Skeletal muscle tissue (tissue), 4 donors: ENCODE data around the gene CD200R1. TPM values are rescaled to one million over a fixed set of nuclear protein-coding genes. Genes with fewer than 3 reads are reported as not detected.
"Not testable (repeated sequence)": the region's sequence is repeated elsewhere in the genome, so short reads cannot be mapped to it uniquely, and the experiment has no call there.

Experiments
- H3K27ac ChIP-seq: one replicate; pipeline ENCODE4 v1.7.0; 2013; ENCODE audit warnings: mild to moderate bottlenecking, low read depth, low read length, inconsistent platforms
- H3K27me3 ChIP-seq, 3 donors: one replicate each; pipeline ENCODE4 v1.7.0; 2013; ENCODE audit warnings: low read length in 3 of 3; ENCODE audit not compliant: control insufficient read depth in 3 of 3, insufficient read depth in 3 of 3
- H3K36me3 ChIP-seq, 3 donors: one replicate each; pipeline ENCODE4 v1.7.0; 2013; ENCODE audit warnings: low read length in 3 of 3; ENCODE audit not compliant: control insufficient read depth in 3 of 3, insufficient read depth in 3 of 3
- H3K4me1 ChIP-seq, 3 donors: one replicate each; pipeline ENCODE4 v1.7.0; 2013; ENCODE audit warnings: low read length in 3 of 3, mild to moderate bottlenecking in 3 of 3; ENCODE audit not compliant: control insufficient read depth in 3 of 3, insufficient read depth in 3 of 3
- H3K4me3 ChIP-seq, 3 donors: one replicate each; pipeline ENCODE4 v1.7.0; 2013; ENCODE audit warnings: low read length in 3 of 3
- H3K9ac ChIP-seq, 3 donors: one replicate each; pipeline ENCODE4 v1.7.0; 2013; ENCODE audit warnings: low read length in 3 of 3, mild to moderate bottlenecking in 3 of 3, moderate library complexity in 2 of 3, low read depth in 1 of 3
- H3K9me3 ChIP-seq, 3 donors: one replicate each; pipeline ENCODE4 v1.7.0; 2013; ENCODE audit warnings: low read length in 3 of 3; ENCODE audit not compliant: control insufficient read depth in 3 of 3
- total RNA-seq: library from RNA; depleted of rRNA; stranded (reverse); fragments of >200 nt; gene quantifications from one replicate; pipeline ENCODE4 v1.2.3, GENCODE V29; 2014
- donor health status: Osteomylitis.

The CD200R1 gene
- total RNA-seq, 1 donor from 2014 or later: 5.7 TPM

DNA sequence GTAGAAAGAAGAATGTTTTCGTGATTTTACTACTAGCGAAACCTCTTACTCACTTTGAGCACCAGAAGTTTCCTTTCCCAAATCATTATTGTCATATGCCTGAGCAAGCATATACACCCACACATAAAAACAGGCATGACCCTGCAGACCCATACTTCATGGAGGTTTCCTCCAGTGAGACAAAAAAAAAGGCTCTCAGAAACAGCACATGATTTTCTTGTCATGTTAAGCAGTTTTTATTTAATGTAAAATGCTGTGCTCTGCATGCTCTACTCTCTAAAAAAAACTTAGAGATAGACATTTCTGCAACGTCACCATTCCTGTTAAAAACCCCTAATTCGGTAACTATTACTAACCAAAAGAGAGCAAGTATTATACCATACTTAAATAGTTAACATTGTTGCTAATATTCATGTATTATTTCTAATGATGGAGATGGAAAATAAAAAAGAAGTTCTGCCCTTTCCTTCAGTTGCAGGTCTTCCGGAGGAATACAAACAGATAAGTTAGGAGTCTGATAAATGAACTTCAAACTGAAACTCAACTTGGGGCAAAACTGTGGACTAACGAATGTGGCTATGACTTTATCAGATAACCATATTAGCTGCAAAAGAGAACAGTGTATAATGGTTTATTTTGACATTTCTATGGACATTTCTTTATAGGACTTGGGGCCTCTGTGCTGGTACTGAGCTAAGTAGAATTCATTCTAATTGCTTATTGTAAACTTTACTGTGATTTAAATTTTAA, 15.9 kb downstream of the CD200R1 start:
- Histone ChIP-seq H3K9me3 (peaks cover 0 to 5% (median 0%) of the 10 kb centered on the region in 3 donors), H3K27me3 (peaks cover 0 to 3% (median 0%) of the 10 kb centered on the region in 3 donors), H3K4me3 (no peak overlapping the region), H3K27ac (no peak overlapping the region), H3K9ac (no peak overlapping the region), H3K4me1 (no peaks in the 10 kb centered on the region), H3K36me3 (no peaks in the 10 kb centered on the region)

DNA sequence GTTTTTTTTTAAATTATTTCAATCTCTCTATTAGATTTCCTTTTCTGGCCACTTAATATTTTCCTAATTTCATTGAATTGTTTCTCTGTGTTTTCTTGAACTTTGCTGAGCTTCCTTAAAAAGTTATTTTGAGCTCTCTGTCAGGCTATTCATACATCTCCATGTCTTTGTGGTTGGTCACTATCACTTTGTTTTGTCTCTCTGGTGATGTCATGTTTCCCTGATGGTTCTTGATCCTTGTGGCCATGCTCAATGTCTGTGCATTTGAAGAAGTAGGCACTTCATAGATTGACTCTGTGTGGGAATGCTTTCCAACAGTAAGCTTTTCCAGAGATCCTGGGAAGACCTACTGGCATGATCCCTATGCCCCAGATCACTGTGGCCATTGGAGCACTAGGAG, 18.6 kb downstream of the CD200R1 start:
- H3K4me3 ChIP-seq: no peak overlapping the region
- no peak overlapping the region for H3K9ac ChIP-seq
- peaks cover 0 to 3% (median 0%) of the 10 kb centered on the region in 3 donors for H3K27me3 ChIP-seq
- peaks cover 0 to 5% (median 0%) of the 10 kb centered on the region in 3 donors for H3K9me3 ChIP-seq
- H3K36me3 ChIP-seq: no peaks in the 10 kb centered on the region
- no peak overlapping the region for H3K27ac ChIP-seq
- no peaks in the 10 kb centered on the region for H3K4me1 ChIP-seq

DNA sequence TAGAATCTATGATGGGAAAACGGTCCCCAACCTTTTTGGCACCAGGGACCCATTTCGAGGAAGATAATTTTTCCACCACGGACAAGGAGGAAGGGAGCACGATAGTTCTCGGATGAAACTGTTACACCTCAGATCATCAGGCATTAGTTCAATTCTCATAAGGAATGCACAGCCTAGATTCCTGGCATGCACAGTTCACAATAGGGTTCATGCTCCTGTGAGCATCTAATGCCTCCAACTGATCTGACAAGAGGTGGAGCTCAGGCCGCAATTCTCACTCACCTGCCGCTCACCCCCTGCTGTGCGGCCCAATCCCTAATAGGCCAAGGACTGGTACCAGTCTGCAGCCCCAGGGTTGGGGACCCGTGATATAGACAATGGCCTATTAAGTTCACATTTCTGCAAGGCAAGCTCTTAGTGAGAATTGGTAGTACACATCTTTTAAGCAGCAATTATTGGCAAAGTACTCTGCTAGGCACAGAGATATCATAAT, 26.5 kb downstream of the CD200R1 start:
- Histone ChIP-seq H3K4me3 (no peak overlapping the region), H3K27me3 (no peaks in the 10 kb centered on the region), H3K27ac (no peak overlapping the region), H3K4me1 (no peaks in the 10 kb centered on the region), H3K9me3 (no peaks in the 10 kb centered on the region), H3K9ac (no peak overlapping the region), H3K36me3 (no peaks in the 10 kb centered on the region)

DNA sequence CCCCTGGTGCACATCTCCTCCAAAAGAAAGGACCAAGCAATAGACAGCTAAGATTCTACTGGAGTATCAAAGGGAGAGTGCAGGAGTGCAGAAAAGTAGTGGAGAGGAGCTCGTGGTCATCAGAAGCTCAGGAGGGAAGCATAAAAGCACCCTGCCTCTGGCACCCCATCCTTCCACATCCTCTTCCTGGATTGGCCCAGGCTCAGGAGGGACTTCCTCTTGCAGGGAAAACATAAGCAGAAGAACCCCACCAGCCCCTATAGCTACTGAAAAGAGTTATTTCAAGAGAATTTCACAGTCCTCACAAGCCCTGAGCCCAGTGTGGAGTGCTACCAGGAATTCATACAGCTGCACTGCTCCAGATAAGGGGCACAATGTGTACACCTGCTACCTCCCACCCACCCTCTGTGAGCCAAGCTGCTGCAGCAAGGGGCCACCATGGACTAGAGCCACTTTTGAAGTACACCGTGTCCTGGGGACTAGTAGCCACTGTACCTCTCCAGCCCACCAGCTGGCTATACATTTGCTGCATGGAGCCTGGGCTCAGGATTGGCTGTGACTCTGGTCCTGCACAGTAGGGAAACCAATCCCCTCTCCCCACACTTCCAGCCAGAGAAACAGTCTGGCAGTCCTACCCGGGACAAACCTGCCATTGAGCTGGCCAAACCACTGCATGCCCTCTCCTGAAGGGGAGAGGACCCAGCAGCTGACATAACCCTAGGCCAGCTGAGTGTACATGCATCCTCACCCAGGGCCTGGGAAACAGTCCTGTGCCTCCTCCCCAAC, 43.0 kb downstream of the CD200R1 start:
- Histone ChIP-seq H3K27ac (no peak overlapping the region), H3K9ac (no peak overlapping the region), H3K36me3 (no peaks in the 10 kb centered on the region), H3K9me3 (no peaks in the 10 kb centered on the region), H3K27me3 (no peaks in the 10 kb centered on the region), H3K4me3 (no peak overlapping the region), H3K4me1 (no peaks in the 10 kb centered on the region)

DNA sequence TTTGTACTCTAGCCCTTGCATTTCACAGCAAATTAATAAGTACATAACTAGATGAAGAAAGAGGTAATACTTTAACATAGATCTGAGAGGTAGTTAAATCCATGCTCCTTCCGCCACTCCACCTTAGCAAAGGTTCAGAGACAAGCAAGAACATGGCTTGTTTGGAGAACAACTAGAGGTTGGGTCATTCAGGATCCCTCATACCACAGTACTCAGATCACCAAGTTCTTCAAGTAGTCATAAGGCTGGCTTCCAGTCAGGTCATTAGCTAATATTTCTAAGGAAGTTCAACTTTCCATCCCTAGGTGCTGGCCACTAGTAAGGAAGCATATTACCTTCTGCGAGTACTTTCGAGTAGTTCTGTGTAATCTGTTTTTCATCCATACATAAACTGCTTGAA, 44.1 kb downstream of the CD200R1 start:
- Histone ChIP-seq H3K9me3 (no peaks in the 10 kb centered on the region), H3K27me3 (no peaks in the 10 kb centered on the region), H3K9ac (no peak overlapping the region), H3K36me3 (no peaks in the 10 kb centered on the region), H3K27ac (no peak overlapping the region), H3K4me3 (no peak overlapping the region), H3K4me1 (no peaks in the 10 kb centered on the region)

DNA sequence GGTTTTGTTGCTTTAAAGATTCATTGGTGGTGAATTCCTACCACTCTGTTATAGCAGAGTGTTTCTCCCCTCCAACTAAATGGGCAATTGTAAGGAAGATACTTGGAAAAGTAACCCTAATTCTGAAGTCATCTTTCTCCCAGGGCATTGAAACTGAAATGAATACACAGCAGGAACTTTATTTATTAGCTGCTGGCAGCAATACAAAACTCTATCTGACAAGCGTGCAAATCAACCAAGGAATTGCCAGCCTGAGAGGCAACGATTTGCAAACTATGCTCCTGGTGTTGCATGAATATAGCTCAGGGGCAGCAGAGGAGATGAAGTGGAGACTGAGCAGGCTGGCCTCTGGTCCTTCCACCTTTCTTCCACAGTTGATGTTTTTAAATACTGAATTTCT, 48.9 kb downstream of the CD200R1 start:
- Histone ChIP-seq H3K36me3 (no peaks in the 10 kb centered on the region), H3K27me3 (no peaks in the 10 kb centered on the region), H3K27ac (no peak overlapping the region)

DNA sequence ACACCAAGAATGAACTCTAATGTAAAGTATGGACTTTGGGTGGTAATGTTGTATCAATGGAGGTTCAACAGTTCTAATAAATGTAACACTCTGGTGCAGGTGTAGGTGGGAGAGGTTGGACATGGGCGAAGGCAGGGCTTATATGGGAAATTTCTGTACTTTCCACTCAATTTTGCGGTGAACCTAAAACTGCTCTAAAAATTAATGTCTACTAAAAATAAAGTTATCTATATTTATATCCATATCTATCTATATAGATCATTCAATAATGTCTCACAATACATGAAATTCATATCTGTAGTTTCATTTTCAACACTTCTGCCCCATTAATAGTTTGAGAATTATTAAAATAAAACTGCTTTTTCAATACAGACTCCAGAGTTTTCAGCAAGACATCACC, 49.3 kb downstream of the CD200R1 start:
- Histone ChIP-seq H3K27me3 (no peaks in the 10 kb centered on the region), H3K9ac (no peak overlapping the region), H3K4me3 (no peak overlapping the region), H3K27ac (no peak overlapping the region), H3K4me1 (no peaks in the 10 kb centered on the region), H3K9me3 (no peaks in the 10 kb centered on the region), H3K36me3 (no peaks in the 10 kb centered on the region)

More for the DNA sequence above, 48.9 kb downstream of the CD200R1 start:
- H3K9me3 ChIP-seq: no peaks in the 10 kb centered on the region
- no peak overlapping the region for H3K4me3 ChIP-seq
- H3K4me1 ChIP-seq: no peaks in the 10 kb centered on the region
- H3K9ac ChIP-seq: no peak overlapping the region

DNA sequence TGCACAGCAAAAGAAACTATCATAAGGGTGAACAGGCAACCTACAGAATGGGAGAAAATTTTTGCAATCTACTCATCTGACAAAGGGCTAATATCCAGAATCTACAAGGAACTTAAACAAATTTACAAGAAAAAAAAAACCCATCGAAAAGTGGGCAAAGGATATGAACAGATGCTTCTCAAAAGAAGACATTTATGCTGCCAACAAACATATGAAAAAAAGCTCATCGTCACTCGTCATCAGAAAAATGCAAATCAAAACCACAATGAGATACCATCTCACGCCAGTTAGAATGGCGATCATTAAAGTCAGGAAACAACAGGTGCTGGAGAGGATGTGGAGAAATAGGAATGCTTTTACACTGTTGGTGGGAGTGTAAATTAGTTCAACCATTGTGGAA, 55.4 kb downstream of the CD200R1 start:
- not testable (repeated sequence) for H3K4me1 ChIP-seq, H3K4me3 ChIP-seq, H3K36me3 ChIP-seq, H3K9me3 ChIP-seq, H3K27me3 ChIP-seq, H3K9ac ChIP-seq, H3K27ac ChIP-seq

DNA sequence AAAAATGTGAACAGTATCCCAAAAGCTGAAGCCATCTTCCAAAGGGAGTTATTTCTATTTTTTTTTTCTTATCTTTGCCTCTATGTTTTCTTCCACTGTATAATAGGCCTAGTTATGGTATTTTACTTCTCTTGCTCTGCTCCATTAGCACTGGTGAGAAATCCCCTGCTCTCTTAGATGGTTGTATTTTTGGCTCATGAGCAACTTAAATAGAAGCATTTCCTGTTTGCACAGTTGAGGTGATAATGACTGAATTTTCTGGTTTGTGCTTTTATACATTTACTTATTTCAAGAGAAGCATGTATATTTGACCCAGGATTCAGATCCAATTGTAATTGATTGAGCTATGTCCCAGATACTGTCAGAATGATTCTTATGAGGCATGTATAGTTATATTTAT, 66.7 kb downstream of the CD200R1 start:
- H3K36me3 ChIP-seq: no peaks in the 10 kb centered on the region
- no peak overlapping the region for H3K9ac ChIP-seq
- H3K27ac ChIP-seq: no peak overlapping the region
- no peaks in the 10 kb centered on the region for H3K4me1 ChIP-seq
- H3K4me3 ChIP-seq: no peak overlapping the region
- peaks cover 0 to 3% (median 2%) of the 10 kb centered on the region in 3 donors for H3K9me3 ChIP-seq
- H3K27me3 ChIP-seq: no peaks in the 10 kb centered on the region

DNA sequence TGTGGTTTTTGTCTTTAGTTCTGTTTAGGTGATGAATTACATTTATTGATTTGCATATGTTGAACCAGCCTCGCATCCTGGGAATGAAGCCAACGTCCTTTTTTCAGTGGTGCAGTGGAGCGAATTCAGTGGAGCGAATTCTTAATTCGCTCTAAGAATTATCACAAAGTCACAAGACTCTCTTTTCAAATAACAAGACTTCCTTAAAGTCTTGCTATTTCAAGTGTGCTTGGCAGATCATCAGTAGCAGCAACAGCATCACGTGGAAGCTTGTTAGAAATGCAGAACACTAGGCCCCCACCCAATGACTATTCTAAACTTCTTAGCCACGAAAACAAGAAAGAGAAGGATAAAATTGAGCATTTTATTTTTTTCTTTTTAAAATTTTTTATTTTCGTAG, 70.1 kb downstream of the CD200R1 start:
- no peaks in the 10 kb centered on the region for H3K36me3 ChIP-seq
- H3K4me3 ChIP-seq: no peak overlapping the region
- no peak overlapping the region for H3K27ac ChIP-seq
- no peaks in the 10 kb centered on the region for H3K27me3 ChIP-seq
- no peaks in the 10 kb centered on the region for H3K4me1 ChIP-seq
- H3K9me3 ChIP-seq: peaks cover 0 to 3% (median 2%) of the 10 kb centered on the region in 3 donors
- no peak overlapping the region for H3K9ac ChIP-seq
